GM18861 (cell line): ENCODE data around the gene ATOSA.

ENCODE experiments used
- ATAC-seq: cut with Tn5 transposase; IDR thresholded peaks from one replicate; pipeline ENCODE4 v1.9.1; 2021; ENCODE audit not compliant: unreplicated experiment

ATOSA gene

GRCh38 chr15:52679232-52680040 lies at the start of gene ATOSA:
TSS of gene ATOSA (minus strand) at chr15:52679388. CDS start at chr15:52678021, 1,367 bp downstream.
- peak; percentile 44 for ATAC-seq

- no peak for ATAC-seq
These were observed 49.7 kb upstream of the ATOSA start for GRCh38 chr15:52728899-52729298.

- no peak for ATAC-seq
These were observed 48.6 kb upstream of the ATOSA start for GRCh38 chr15:52727815-52728214.

- no peak for ATAC-seq
These were observed 47.0 kb upstream of the ATOSA start for GRCh38 chr15:52726195-52726594.

- ATAC-seq, result no peak
These were observed 39.4 kb upstream of the ATOSA start for GRCh38 chr15:52718551-52718950.

- ATAC-seq, result no peak
These were observed 38.7 kb upstream of the ATOSA start for GRCh38 chr15:52717924-52718323.

- no peak for ATAC-seq
These were observed 38.3 kb upstream of the ATOSA start for GRCh38 chr15:52717481-52717880.

GRCh38 chr15:52716536-52716935 lies 37.3 kb upstream of the ATOSA start:
- no peak for ATAC-seq

- ATAC-seq, result no peak
These were observed 36.2 kb upstream of the ATOSA start for GRCh38 chr15:52715411-52715810.

GRCh38 chr15:52714968-52715367 lies 35.8 kb upstream of the ATOSA start:
- no peak for ATAC-seq

GRCh38 chr15:52710708-52711389 lies 31.7 kb upstream of the ATOSA start:
- ATAC-seq, result no peak

GRCh38 chr15:52710050-52710707 lies 31.0 kb upstream of the ATOSA start:
- ATAC-seq, result peak; percentile 32

- ATAC-seq, result peak; percentile 66
These were observed 30.2 kb upstream of the ATOSA start for GRCh38 chr15:52709187-52709981.

- no peak for ATAC-seq
These were observed 26.9 kb upstream of the ATOSA start for GRCh38 chr15:52706091-52706490.

GRCh38 chr15:52702390-52702789 lies 23.2 kb upstream of the ATOSA start:
- no peak for ATAC-seq

- ATAC-seq, result no peak
These were observed 20.3 kb upstream of the ATOSA start for GRCh38 chr15:52699457-52699856.

- no peak for ATAC-seq
These were observed 19.3 kb upstream of the ATOSA start for GRCh38 chr15:52698514-52698913.

GRCh38 chr15:52697051-52697450 lies 17.9 kb upstream of the ATOSA start:
- ATAC-seq, result no peak

- ATAC-seq, result no peak
These were observed 16.0 kb upstream of the ATOSA start for GRCh38 chr15:52695154-52695553.

- ATAC-seq, result no peak
These were observed 10.4 kb upstream of the ATOSA start for GRCh38 chr15:52689562-52689961.

- peak; percentile 33 for ATAC-seq
These were observed 4.4 kb upstream of the ATOSA start for GRCh38 chr15:52683580-52683979.
